ENCODE data around the gene ZNF862.

ZNF862 gene

DNA sequence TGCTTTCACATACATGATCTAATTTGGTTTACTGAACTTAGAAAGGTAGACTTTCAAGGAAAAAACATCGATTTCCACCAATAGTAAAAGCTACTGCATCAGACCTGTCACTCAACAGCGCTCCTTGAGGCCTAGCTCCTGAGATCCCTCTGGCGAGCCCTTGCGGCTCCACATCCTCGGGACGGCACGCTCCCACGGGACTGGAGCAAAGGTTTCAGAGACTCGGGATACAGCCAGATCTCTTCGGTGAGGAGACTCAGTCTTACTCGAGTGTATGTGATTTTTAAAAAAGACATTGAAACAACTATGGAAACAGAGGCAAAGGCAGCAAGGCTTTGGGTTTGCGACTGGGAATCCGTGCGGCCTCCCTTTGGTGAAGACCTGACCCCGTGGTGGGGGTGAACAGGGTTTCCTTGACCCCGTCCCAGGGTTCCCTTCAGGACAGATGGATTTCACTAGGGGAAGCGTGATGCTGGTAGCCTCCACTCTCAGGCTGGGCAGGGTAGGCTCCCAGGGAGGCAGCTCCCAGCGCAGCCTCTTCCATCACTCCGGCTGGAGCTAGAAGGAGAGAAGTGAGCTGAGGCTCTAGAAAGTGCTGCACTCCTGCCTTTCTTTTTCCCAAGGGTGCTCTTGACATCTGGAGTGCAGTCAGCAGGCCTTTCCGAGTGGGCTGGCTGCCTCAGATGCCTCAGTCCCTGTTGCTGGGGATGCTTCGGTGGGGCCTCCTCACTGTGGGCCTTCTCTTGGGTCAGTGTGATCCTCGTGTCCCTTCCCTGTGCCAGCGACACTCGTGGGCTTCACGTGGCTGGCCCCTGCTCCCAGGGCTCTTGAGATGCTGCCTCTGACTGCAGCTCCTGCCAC lies 29.8 kb downstream of the ZNF862 start:
- no peak for DNase-seq

DNA sequence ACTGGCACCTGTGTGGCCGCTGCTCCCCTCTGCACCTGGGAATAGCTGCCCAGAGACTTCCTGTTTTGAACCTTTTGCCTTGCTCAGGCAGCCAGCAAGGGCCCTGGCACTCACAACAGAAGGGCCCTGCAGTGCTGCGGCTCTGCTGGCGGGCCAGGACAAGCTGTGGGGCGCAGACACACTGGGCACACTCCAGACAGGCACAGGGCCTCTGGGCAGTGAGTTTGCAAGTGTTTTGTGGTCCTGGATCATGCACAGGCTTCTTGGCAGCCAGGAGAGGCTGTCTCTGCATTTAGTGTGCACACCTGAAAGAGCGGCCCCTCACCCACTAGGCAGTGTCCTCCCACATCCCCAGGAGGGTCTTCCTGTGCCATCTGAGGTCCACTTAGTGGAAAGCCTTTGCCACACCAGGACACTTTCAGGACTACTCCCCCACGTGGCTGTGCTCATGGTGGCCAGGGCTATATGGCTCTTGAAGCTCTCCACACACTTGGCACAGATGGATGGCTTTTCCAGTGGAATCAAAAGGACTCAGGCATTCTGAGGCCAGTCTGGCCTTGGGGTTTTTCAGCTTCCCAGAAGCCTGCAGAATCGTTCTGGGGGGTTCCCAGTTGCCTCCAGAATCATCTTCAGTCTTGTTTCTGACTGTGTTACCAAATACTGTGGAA lies 30.6 kb downstream of the ZNF862 start:
- no peak for DNase-seq

DNA sequence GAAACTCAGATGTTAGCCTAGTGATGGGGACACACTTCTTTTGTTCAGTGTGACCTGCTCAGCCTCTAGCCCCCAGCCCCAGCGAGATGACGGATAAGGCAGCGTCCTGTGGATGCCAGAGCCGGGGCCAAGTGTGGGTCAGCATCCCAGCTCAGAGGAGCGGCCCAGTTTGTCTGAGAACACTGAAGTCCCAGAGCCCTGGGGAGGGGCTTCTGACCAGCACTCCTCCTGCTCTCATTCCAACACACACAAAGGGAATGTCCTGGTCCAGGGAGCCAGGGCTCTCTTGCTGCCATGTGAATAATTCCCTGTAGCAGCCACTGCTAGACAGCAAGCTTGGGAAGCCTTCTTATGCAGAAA lies 31.1 kb downstream of the ZNF862 start:
- no peak for DNase-seq

DNA sequence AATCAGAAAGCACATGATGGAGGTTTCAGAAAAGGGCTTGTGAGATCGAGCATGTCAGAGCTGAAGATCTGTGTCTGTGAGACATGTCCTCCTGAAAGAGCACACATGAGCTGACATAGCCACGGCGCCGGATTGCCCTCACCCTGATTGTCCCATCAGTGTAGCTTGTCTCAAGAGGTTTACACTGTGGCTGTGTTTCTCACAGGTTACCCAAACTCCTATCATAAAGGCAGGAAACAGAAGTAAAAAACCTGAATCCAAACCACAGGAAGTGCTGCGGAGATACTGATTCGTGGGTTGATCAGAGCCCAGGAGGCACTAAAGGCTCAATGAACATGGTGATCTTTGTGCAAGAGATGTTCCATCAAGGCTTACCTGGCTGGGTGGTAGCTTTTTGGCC lies 31.7 kb downstream of the ZNF862 start:
- no peak for DNase-seq

DNA sequence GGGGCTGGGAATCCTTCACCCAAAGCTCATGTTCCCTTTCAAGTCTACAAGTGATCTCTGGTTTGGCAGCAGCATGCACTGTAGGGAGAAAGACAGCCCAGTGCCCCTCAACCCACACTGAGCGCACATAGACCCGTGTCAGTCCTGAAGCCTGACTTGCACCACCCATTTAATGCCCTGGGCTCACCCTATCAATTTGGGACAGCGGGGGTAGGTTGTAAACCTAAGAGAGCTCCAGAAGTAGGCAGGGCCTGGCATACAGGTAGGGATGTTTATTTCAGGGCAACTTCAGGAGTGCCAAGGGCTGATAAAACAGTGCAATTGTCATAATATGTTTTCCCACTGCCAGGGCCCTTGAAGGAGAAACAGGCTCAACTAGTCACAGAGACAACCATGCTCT lies 32.1 kb downstream of the ZNF862 start:
- no peak for DNase-seq

DNA sequence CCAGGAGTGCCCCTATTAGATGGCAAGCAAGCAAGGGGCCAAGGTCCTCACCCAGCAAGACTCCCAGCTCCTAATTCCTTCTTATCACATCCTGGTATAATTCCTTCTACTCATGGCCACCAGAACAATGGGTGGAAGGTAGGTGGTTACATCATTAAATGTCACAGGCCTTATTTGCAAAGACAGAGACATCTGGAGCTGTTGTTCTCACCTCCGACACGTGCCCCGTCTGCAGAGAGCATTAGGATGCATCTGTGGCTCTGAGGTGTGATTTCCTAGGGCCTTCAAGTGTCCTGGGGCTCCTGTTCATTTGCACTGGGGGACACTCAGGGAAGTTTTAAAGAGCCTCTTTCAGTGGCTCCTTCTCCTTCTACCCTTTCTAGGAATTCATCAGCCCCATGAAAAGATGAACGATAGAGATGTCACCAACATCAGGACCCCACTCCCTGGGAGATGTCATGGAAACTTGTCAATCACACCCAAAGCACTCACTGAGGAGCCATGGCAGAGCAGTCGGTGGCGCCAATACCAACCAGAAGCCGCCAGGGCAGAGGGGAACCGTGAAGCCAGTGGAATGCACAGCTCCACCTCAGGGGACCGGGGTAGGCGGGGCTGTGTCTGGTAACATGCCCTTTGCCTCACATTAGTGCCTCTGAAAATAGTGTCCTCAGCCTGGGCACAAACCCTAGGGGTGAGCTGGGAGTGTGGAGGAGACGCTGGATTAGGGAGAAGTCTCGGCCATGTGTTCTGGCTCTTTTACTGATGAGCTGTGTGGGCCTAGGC lies 32.7 kb downstream of the ZNF862 start:
- no peak for DNase-seq

DNA sequence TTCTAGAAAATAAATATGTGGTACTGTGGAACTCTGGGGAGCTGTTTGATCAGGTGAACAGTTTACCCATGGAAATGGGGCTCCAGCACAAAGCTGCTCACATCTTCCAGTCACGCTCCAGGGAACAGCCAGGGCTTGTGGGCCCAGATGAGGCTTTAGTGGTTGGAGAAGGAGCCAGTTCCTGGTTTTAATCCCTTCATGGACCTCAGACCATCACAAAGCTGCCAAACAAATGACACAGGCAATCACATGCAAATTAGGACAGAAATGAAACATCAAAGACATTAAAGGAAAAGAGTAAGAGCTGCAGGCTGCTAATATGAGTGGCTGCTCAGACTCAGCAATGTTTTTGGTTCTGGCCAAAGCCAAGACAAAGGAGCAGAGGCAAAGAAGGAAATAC lies 33.4 kb downstream of the ZNF862 start:
- no peak for DNase-seq

DNA sequence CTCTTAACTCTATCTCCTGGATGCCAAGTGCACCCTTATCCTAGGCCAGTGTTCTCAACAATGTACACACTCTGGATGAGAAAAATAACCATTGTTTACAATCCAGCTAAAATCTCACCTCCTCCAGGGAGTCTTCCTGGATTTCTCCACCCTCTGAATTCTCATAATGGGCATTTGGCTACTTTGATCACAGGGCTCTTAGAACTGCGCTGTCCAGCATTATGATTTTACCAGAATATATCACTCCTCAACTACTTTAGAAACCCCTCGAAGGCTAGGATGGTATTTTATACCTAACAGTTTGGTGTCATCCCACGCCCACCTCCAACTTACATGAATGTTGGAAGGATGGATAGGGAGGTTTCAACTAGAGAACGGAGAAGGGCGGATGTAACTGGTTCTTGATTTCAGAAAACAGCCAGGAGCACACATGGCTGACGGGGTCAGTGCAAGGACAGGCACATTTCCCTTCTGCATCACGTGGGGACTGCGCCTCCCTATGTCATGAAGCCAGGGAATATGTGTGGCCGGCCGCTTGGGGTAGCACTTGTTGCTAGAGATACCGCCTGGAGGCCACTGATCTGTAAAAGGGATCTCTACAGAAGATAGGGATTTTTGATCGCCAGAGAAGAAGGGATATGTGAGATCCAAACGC lies 34.4 kb downstream of the ZNF862 start:
- DNase-seq: peak; percentile 87

DNA sequence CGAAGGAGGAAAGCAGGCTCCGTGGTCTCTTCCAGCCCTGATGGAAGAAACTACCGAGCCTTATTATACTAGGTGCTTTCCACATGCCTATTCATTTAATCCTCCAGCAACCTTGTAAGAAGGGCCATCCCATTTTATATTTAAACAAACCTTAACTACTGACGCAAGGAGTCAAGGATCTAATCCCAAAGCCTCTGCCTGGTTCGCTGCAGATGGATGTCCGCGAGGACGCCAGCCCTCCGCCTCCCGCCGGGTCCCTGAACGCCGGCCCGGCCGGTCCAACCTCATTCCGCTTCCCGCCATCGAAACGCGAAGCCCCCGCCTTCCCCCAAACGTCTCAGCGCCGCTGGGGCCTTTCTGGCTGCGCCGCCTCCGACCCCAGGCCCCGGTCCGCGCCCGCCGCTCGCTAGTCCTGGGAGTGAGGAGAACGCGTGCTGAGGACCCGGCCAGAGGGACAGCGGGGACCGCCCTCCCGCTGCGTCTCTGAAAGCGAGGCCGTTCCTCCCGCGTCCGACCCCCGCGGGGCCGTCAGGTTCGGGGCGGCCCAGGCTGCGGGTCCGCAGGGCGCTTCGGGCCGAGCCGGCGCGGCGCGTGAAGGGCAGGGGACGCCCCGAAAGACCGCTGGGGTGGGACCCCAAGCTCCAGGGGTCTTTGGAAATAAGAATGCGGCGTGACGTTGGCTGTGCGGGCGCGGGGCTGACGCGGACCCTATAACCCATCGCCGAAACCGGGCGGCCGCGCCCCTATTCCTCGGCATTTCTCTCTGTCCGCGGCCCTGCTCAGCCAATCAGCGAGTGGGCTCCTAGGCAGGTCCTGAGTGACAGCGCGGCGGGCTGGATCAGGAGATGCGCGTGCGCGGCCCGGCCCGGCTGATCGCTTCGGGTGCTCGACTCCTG lies 35.1 kb downstream of the ZNF862 start, which contains the start of gene ATP6V0E2:
ATP6V0E2 (plus strand) TSS at position 896 of the 896 bp plus-strand sequence. CDS start 97 bp downstream, outside the sequence.
- peak; percentile 97 for DNase-seq

DNA sequence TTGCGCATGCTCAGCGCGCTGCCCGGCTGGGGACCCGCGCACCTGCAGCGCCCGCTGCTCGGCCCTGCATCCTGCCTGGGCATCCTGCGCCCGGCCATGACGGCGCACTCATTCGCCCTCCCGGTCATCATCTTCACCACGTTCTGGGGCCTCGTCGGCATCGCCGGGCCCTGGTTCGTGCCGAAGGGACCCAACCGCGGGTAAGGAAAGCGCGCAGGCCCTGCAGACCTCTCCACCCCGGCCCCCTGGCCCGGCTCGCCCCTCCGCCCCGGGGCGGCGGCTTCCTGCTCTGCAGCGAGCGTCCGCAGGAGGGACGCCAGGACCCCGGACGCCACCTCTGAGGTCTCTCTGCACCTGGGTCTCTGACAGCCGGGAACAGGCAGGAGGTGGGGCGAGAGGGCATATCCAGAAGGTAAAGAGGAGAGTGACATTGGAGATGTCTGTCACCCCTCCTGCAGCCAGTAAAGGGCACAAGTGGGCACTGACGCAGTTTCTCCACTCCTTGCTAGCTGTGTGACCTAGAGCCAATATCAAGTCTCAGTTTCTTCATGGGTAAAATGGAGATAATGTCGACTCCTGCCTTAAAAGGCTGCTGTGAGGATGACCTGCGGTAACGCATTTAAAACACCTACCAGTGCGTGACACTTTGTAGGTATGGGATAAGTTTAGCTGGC lies 35.9 kb downstream of the ZNF862 start:
- peak; percentile 72 for DNase-seq

DNA sequence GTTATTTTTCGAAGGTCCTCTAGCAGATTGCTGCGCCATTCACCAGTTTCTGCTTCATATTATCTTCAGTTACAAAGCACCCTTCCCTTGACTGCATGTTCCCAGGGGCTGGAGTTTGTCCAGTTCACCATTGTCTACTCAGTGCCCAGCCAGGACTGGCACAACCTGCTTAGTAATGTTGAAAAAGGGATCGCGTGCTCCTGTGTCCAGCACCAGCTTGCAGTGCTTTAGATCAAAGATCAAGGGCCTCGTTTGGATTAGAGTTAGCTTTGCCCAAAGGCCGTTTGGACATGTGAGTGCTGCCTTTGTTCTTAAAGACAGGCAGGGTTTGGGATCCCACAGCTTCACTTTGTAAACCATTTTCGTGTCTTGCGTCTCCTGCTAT lies 36.5 kb downstream of the ZNF862 start:
- no peak for DNase-seq

DNA sequence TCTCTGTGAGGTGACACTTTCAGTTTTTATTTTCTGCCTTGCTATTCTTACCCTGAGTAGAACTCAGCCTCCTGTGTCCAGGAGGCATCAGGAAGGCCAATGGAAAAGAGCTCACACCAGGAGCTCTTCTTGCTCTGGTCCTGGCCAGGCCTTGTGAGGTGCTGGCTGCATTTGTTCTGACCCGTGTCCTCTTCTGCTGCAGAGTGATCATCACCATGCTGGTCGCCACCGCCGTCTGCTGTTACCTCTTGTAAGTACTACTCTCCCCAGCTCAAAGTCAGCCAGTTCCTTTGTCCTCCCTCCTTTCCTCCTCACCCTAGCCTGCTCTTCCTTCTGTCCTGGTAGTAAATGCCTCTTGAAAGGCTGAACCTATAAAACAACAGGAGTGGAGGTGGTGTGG lies 37.2 kb downstream of the ZNF862 start:
- DNase-seq: no peak

DNA sequence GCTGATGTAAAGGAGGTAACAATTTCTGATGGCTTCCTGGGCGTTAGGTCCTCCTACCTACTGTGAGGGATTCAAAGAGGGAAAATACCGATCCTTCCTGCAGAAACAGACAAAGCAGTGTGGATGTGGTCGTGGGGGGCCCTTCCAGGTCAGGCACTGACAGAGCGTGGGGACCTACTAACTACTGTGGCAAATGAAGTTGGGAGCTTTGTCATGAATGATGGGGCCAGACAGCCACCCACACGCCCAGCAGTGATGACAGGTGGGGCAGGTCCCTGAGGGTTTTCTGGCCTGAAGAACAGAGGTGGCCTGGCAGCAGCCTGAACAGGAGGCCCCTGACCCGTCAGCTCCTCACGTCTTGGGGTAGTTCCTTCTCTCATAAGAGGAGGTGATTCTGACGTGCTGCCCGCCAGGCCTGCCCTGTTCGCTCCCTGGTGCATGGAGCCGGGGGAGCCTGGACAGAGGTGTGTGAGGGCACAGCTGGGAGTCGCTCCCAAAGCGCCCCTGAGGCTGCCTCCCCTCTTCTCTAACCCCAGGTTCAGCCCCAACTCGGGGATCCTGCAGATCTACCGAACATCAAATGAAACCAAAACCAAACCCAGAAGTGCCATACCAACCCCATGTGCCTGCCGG lies 39.8 kb downstream of the ZNF862 start:
- DNase-seq: no peak

DNA sequence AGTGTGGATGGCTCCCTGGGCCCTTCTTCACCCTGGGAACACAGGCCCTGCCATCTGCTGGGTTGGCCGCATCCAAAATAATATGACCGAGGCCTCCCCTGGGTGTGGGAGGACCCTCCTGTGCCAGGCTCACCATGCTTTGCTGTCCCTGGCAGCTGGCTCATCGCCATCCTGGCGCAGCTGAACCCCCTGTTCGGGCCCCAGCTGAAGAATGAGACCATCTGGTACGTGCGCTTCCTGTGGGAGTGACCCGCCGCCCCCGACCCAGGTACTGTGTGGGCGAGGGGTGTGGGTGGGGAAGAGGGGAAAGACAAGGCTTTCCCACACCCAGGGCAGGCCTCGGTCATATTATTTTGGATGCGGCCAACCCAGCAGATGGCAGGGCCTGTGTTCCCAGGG lies 40.3 kb downstream of the ZNF862 start:
- DNase-seq: no peak

DNA sequence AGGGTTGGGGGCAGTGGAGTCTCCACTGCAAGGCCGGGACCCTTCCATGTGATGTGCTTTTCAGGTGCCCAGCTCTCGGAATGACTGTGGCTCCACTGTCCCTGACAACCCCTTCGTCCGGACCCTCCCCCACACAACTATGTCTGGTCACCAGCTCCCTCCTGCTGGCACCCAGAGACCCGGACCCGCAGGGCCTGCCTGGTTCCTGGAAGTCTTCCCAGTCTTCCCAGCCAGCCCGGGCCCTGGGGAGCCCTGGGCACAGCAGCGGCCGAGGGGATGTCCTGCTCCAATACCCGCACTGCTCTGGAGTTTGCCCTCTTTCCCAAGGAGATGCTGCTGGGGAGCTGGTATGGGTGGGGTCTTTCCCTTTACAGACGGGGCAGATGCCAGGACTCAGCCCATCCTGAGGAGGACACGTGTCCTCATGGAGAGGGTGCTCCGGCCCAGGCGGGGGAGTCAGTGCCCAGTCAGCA lies 41.1 kb downstream of the ZNF862 start:
- no peak for DNase-seq

DNA sequence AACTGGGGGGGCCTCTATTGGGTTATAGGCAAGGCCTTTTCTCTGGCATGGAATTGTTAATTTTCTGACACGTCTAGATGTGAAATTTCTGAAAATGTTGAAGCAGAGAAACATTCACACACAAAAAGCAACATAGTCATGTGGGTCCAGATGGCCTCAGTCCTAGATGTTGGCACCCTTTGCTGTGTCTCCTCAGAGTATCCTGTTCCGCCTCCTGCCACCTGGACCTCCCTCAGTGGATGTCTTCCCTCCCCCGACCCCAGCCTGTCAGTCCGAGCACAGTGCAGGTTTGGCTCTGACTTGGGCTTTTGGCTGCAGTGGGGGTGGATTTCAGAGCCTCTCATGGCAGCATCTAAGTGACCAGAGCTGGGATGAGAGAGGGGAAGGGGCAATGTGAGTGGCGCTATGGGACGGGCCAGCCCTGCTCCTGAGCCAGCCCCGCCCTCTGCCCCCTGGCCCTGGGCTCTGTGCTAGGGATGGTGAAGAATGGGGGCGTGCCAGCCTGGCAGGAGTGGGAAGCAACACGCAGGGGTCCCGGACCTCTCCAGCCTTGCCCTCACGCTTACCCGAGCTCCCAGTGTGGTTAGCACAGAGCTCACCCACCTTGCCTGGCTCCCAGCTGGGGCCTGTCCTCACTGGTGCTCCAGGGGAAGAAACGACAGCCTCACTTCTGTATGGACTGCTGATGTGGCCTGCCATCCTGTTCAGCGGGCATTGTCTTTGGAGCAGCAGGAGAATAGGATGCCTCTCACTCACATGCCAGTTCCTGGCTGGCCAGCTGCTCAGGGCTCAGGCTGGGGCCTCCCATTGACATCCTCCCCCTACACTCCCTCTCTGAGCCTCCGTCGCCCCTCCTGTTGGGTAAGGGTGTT lies 41.8 kb downstream of the ZNF862 start:
- no peak for DNase-seq

DNA sequence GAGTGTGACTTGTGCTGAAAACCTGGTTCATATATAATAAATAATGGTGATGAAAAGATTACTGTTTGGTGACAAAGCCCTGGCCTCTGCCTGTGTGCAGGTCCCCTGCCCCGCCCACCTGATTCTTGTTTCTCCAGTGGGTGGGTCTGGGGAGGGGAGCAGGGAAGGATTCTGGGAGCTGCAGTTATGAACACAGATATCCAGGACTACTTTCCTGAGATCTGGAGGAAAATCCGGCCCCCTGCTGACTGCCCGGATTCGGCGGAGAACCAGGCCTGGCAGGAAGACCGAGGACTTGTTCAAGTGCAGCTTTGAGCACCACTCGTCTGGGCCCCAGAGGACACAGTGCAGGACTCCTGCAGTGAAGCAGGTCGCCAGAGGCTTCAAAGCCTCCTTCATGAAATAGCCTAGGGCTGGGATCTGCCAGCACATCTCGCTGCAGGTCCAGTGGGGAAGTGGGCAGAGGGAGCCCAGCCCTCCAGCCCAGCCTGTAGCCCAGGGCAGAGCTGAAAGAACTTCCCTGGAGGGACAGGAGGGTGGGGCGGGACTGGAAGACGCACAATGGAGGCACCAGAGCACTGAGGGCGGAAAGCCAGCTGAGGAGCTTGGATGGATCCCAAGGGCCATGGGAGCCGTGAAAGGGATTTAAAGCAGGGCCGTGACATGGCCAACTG lies 42.6 kb downstream of the ZNF862 start:
- DNase-seq: no peak

DNA sequence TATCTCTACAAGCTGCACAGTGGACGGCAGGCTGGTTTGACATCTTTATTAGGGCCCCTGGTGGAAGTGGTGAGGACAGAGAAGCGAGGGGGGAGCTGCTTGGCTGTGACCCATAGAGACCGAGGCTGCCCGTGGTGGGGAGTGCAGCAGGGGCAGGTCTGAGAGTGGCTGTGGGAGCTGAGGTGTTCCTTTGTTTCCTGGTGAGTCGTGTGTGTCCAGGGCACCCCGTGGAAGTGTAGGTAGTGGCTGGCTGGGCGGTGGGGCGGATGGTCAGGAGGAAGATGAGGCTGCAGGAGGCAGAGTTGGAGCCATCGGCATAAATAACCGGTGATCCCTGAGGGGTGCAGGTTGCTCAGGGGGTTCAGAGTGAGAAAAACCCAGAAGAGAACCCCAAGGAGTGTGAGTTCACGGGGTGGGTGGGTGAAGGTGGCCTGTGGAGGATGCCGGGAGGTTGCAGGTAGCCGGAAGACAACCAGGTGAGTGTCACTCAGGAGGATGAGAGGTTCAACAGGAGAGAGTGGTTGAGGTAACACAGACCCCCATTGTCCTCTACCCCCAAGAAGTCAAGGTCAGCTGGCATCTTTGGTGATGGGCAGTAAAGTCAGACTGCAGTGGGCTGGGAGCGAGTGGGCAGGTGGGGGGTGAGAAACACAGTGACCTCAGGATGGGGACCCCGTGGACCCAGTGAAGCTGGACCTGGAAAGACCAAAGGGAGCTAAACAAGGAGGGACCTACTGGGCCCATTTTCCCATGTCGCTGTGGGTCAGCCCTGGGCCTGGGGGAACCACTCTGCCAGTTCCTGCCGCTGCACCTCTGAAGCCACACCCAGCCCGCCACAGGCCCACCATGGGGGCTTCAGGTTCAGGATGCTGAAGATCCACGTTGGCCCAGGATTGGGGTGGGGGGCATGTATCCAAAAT lies 43.4 kb downstream of the ZNF862 start:
- no peak for DNase-seq

Measured in NCI-H146 (cell line).